ENCODE data around the gene PSMA2.

DNA sequence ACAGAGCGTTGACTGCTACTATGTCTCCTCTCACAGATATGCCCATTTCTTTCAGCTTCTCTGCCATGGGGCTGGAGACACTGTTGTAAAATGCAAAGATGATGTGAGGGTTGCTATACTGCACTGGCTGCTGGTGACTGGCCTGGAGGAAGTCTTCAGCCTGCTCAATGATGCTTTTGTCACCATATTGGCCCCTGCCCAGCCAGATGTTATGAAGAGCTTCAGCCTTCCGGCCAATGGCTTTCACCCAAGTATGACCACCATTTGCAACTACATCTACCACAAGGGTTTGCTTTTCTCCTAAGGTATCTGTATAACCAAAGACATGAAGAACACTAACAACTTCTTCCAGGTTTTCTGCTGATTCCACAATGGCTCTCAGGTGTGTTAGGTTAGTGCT lies 21.7 kb downstream of the PSMA2 start:
- TF ChIP-seq, protein P1, sequence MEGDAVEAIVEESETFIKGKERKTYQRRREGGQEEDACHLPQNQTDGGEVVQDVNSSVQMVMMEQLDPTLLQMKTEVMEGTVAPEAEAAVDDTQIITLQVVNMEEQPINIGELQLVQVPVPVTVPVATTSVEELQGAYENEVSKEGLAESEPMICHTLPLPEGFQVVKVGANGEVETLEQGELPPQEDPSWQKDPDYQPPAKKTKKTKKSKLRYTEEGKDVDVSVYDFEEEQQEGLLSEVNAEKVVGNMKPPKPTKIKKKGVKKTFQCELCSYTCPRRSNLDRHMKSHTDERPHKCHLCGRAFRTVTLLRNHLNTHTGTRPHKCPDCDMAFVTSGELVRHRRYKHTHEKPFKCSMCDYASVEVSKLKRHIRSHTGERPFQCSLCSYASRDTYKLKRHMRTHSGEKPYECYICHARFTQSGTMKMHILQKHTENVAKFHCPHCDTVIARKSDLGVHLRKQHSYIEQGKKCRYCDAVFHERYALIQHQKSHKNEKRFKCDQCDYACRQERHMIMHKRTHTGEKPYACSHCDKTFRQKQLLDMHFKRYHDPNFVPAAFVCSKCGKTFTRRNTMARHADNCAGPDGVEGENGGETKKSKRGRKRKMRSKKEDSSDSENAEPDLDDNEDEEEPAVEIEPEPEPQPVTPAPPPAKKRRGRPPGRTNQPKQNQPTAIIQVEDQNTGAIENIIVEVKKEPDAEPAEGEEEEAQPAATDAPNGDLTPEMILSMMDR (conservative IDR thresholded peaks at IDR 0.05): no peak
- no peak for TF ChIP-seq ZFX (IDR thresholded peaks at IDR 0.05)
